ENCODE measurements around the gene EPM2A.

GRCh38 chr6:145752638-145753037, 17.3 kb upstream of the EPM2A start:
- TF ChIP-seq EZH2phosphoT487 (IDR thresholded peaks at IDR 0.05) (no peak), EZH2 (IDR thresholded peaks at IDR 0.05) (no peak), CTCF (IDR thresholded peaks at IDR 0.05) (no peak)
